A549 (cell line): ENCODE measurements around the gene MBOAT2. TPM values are rescaled to one million over a fixed set of nuclear protein-coding genes. Genes with fewer than 3 reads are reported as not detected.

Experiments
- ATAC-seq, 2 experiments: fragments of 200-7000 bp in 1 of 2; fragments of >200 bp in 1 of 2; cut with Nextera tagmentation in 1 of 2; cut with Tn5 transposase in 1 of 2; 3 replicates each; pipeline versions ENCODE4 v1.8.0 to v1.9.1; 2018 to 2020; ENCODE audit warnings: mild to moderate bottlenecking in 1 of 2, moderate library complexity in 1 of 2
- CTCF ChIA-PET: fragments of 300-600 bp; sonication (Branson Sonifier 250); formaldehyde crosslinking; extraction: SDS; loops from one replicate; lab custom pipeline; 2021; ENCODE audit warnings: antibody characterized with exemption, inconsistent platforms; lab: Yijun Ruan, JAX
- POLR2A ChIA-PET: fragments of 350-600 bp; formaldehyde crosslinking; extraction: SDS; loops from one replicate; lab custom pipeline; 2021; ENCODE audit warnings: antibody characterized with exemption, inconsistent platforms; lab: Yijun Ruan, JAX
- DNase-seq, 2 experiments: peaks; one replicate each; pipeline versions ENCODE4 v3.0.0 to v3.0.0-alpha.2; 2011 to 2016; ENCODE audit warnings: low read depth in 1 of 2, low spot score in 1 of 2
- FAIRE-seq: peaks from 2 replicates; lab custom pipeline; 2011; peaks lifted over from hg19 to GRCh38; lab: Jason Lieb, UNC
- H3K27ac ChIP-seq, 2 experiments: fragments of >200 bp; sonication (Bioruptor Twin); formaldehyde crosslinking; 3 replicates each; pipeline ENCODE4 v1.5.1; 2016 to 2017
- H3K4me1 ChIP-seq: fragments of >200 bp; sonication (Bioruptor Twin); formaldehyde crosslinking; 3 replicates; pipeline ENCODE4 v1.6.1; 2016
- H3K4me2 ChIP-seq: fragments of >200 bp; sonication (Bioruptor Twin); formaldehyde crosslinking; 3 replicates; pipeline ENCODE4 v1.6.1; 2016
- H3K4me3 ChIP-seq: fragments of >200 bp; sonication (Bioruptor Twin); formaldehyde crosslinking; 3 replicates; pipeline ENCODE4 v1.5.1; 2016
- H3K9me3 ChIP-seq: fragments of >200 bp; sonication (Bioruptor Twin); formaldehyde crosslinking; 3 replicates; pipeline ENCODE4 v1.6.1; 2016
- BCL3 ChIP-seq: fragments of >200 bp; sonication (Bioruptor Twin); formaldehyde crosslinking; IDR thresholded peaks from 3 replicates; pipeline ENCODE4 v1.6.1; 2016
- BHLHE40 ChIP-seq: IDR thresholded peaks from 2 replicates; pipeline ENCODE4 v1.6.1; 2012; ENCODE audit warnings: low read depth, low read length, inconsistent platforms
- CEBPB ChIP-seq, 2 experiments: fragments of >200 bp in 1 of 2; sonication (Bioruptor Twin) in 1 of 2; formaldehyde crosslinking in 1 of 2; IDR thresholded peaks; 2 replicates each; pipeline ENCODE4 v1.6.1; 2012 to 2016
- CHD2 ChIP-seq: fragments of 150-350 bp; IDR thresholded peaks from 2 replicates; pipeline ENCODE4 v1.6.1; 2014; ENCODE audit warnings: low read length; ENCODE audit not compliant: partially characterized antibody
- CTCF ChIP-seq: fragments of >200 bp; sonication (Bioruptor Twin); formaldehyde crosslinking; IDR thresholded peaks from 3 replicates; pipeline ENCODE4 v1.5.1; 2016
- E2F6 ChIP-seq: IDR thresholded peaks from 2 replicates; pipeline ENCODE4 v1.6.1; 2012; ENCODE audit warnings: low read depth, borderline replicate concordance
- EHMT2 ChIP-seq: fragments of 200-600 bp; sonication (generic); IDR thresholded peaks from 2 replicates; pipeline ENCODE4 v1.6.1; 2016; ENCODE audit warnings: antibody characterized with exemption, low read depth, mild to moderate bottlenecking, moderate library complexity
- EP300 ChIP-seq, 2 experiments: fragments of >200 bp; sonication (Bioruptor Twin); formaldehyde crosslinking; IDR thresholded peaks; 2 replicates in 1 of 2; 3 replicates in 1 of 2; pipeline ENCODE4 v1.6.1; 2016 to 2017
- ESRRA ChIP-seq: fragments of 150-350 bp; IDR thresholded peaks from 2 replicates; pipeline ENCODE4 v1.6.1; 2014; ENCODE audit warnings: mild to moderate bottlenecking, low read length, borderline replicate concordance
- FOSB ChIP-seq: fragments of 250-450 bp; sonication (Bioruptor Pico); IDR thresholded peaks from 2 replicates; pipeline ENCODE4 v1.5.0; 2020; ENCODE audit warnings: mild to moderate bottlenecking, moderate library complexity
- FOSL2 ChIP-seq, 2 experiments: fragments of 450-650 bp in 1 of 2; fragments of >200 bp in 1 of 2; sonication (Bioruptor Twin) in 1 of 2; formaldehyde crosslinking; IDR thresholded peaks; 2 replicates each; pipeline versions ENCODE4 v1.5.0 to v1.6.1; 2016 to 2020; ENCODE audit warnings: mild to moderate bottlenecking in 1 of 2, moderate library complexity in 1 of 2
- HDAC2 ChIP-seq: fragments of 200-600 bp; sonication (generic); IDR thresholded peaks from 2 replicates; pipeline ENCODE4 v1.6.1; 2016
- HEYL ChIP-seq: fragments of 250-450 bp; sonication (Bioruptor Pico); IDR thresholded peaks from 2 replicates; pipeline ENCODE4 v1.8.0; 2021; ENCODE audit warnings: mild to moderate bottlenecking, moderate library complexity
- HMGXB4 ChIP-seq: fragments of 250-450 bp; sonication (Bioruptor Pico); IDR thresholded peaks from 2 replicates; pipeline ENCODE4 v1.5.0; 2021; ENCODE audit warnings: mild to moderate bottlenecking, moderate library complexity, borderline replicate concordance
- HOXA7 ChIP-seq: fragments of 250-450 bp; sonication (Bioruptor Pico); IDR thresholded peaks from 2 replicates; pipeline ENCODE4 v1.5.0; 2020; ENCODE audit warnings: mild to moderate bottlenecking, moderate library complexity
- HOXB13 ChIP-seq: fragments of 250-450 bp; sonication (Bioruptor Pico); IDR thresholded peaks from 2 replicates; pipeline ENCODE4 v1.5.0; 2020; ENCODE audit warnings: low read depth, mild to moderate bottlenecking, moderate library complexity
- HOXB5 ChIP-seq: fragments of 250-450 bp; sonication (Bioruptor Pico); IDR thresholded peaks from 2 replicates; pipeline ENCODE4 v1.5.0; 2020; ENCODE audit warnings: mild to moderate bottlenecking, moderate library complexity
- JUN ChIP-seq, 2 experiments: fragments of >200 bp; sonication (Bioruptor Twin); formaldehyde crosslinking; IDR thresholded peaks; 2 replicates in 1 of 2; 3 replicates in 1 of 2; pipeline ENCODE4 v1.6.1; 2016 to 2017
- KDM5A ChIP-seq: fragments of 200-600 bp; sonication (generic); IDR thresholded peaks from 2 replicates; pipeline ENCODE4 v1.6.1; 2016; ENCODE audit warnings: antibody characterized with exemption, mild to moderate bottlenecking
- MAFK ChIP-seq: fragments of 450-650 bp; IDR thresholded peaks from 2 replicates; pipeline ENCODE4 v1.6.1; 2014; ENCODE audit not compliant: partially characterized antibody
- MAZ ChIP-seq: fragments of 150-350 bp; IDR thresholded peaks from 2 replicates; pipeline ENCODE4 v1.6.1; 2014; ENCODE audit warnings: antibody characterized with exemption, low read depth, low read length, borderline replicate concordance
- NR3C1 ChIP-seq: fragments of >200 bp; sonication (Bioruptor Twin); formaldehyde crosslinking; IDR thresholded peaks from 3 replicates; pipeline ENCODE4 v1.6.1; 2017
- PHF8 ChIP-seq: fragments of 200-600 bp; sonication (generic); IDR thresholded peaks from 2 replicates; pipeline ENCODE4 v1.6.1; 2016; ENCODE audit warnings: low read depth, mild to moderate bottlenecking, antibody characterized with exemption, moderate library complexity, borderline replicate concordance
- POLR2AphosphoS2 ChIP-seq: conservative IDR thresholded peaks from 2 replicates; pipeline ENCODE4 v1.6.1; 2012; ENCODE audit warnings: low read length, improper control_type of control experiment, inconsistent platforms
- RAD21 ChIP-seq, 2 experiments: fragments of >200 bp in 1 of 2; sonication (Bioruptor Twin) in 1 of 2; formaldehyde crosslinking in 1 of 2; IDR thresholded peaks in 1 of 2; conservative IDR thresholded peaks in 1 of 2; 2 replicates in 1 of 2; 3 replicates in 1 of 2; pipeline ENCODE4 v1.6.1; 2012 to 2018; ENCODE audit warnings: inconsistent platforms in 1 of 2
- RFX5 ChIP-seq: fragments of 450-650 bp; IDR thresholded peaks from 2 replicates; pipeline ENCODE4 v1.7.1; 2014; ENCODE audit warnings: antibody characterized with exemption, mild to moderate bottlenecking, moderate library complexity
- TFCP2L1 ChIP-seq: fragments of 250-450 bp; sonication (Bioruptor Pico); IDR thresholded peaks from 2 replicates; pipeline ENCODE4 v1.5.0; 2021; ENCODE audit warnings: mild to moderate bottlenecking
- USF2 ChIP-seq: fragments of 450-650 bp; IDR thresholded peaks from 2 replicates; pipeline ENCODE4 v1.6.1; 2014; ENCODE audit warnings: antibody characterized with exemption
- ZFP36 ChIP-seq: fragments of 450-650 bp; IDR thresholded peaks from 2 replicates; pipeline ENCODE4 v1.6.1; 2014; ENCODE audit warnings: borderline replicate concordance; ENCODE audit not compliant: partially characterized antibody
- ZNF302 ChIP-seq: fragments of 250-450 bp; sonication (Bioruptor Pico); IDR thresholded peaks from 2 replicates; pipeline ENCODE4 v1.9.0; 2021; ENCODE audit warnings: inconsistent platforms, mild to moderate bottlenecking, moderate library complexity
- WGBS: methylation state at CpG from one replicate; pipeline ENCODE4 v1.1.6; 2017; ENCODE audit errors: missing lambda C conversion rate; 5-methylcytosine and 5-hydroxymethylcytosine counted together
- polyA plus RNA-seq, 4 experiments: library from polyadenylated mRNA; depleted of rRNA in 3 of 4; stranded (reverse); fragments of >200 nt; fragmentation: RNase III in 1 of 4; extraction: RNeasy Plus Mini Kit Qiagen cat#74134 plus additional on column Dnase treatment in 1 of 4; gene quantifications; 2 replicates in 3 of 4; 3 replicates in 1 of 4; pipeline ENCODE4 v1.2.3, GENCODE V29; 2011 to 2017

MBOAT2 gene
- polyA plus RNA-seq, 2 of the 4 experiments (the other 2 are of a cell fraction) = 33.1 to 33.3 TPM

- TF ChIP-seq BCL3 = no peak
- no peak for TF ChIP-seq ZNF302 (CRISPR knock-in tag)
- TF ChIP-seq RFX5 = no peak
- no peak for TF ChIP-seq FOSB
- TF ChIP-seq PHF8 = no peak
- TF ChIP-seq HEYL (CRISPR knock-in tag) = no peak
- no peak for TF ChIP-seq CTCF
These were observed 67.5 kb downstream of the MBOAT2 start (continued) for GRCh38 chr2:8935982-8936381.

GRCh38 chr2:8934338-8934737 lies 69.1 kb downstream of the MBOAT2 start:
- no peak for FAIRE-seq

GRCh38 chr2:8932702-8933101 lies 70.8 kb downstream of the MBOAT2 start:
- ATAC-seq (no peak), DNase-seq (no peak), FAIRE-seq (no peak)
- no peaks in the 10 kb centered on the region for H3K9me3 ChIP-seq
- CTCF ChIA-PET = no interaction called here
- POLR2A ChIA-PET = no interaction called here
- no peak overlapping the region for H3K27ac ChIP-seq
- H3K4me1 ChIP-seq = no peaks in the 10 kb centered on the region
- H3K4me2 ChIP-seq = no peak overlapping the region
- 66% methylated on average over 2 of the region's 2 CpGs for WGBS
- no peak overlapping the region for H3K4me3 ChIP-seq
- TF ChIP-seq HOXA7 (CRISPR knock-in tag) (no peak), ESRRA (no peak), HOXB5 (CRISPR knock-in tag) (no peak), PHF8 (no peak), FOSL2 (IDR thresholded peaks at IDR 0.05) (no peak), FOSL2 (CRISPR knock-in tag; IDR thresholded peaks at IDR 0.05) (no peak), EHMT2 (no peak), RAD21 (conservative IDR thresholded peaks at IDR 0.05 in 1 of 2, IDR thresholded peaks at IDR 0.05 in 1 of 2) (no peak), TFCP2L1 (CRISPR knock-in tag) (no peak), EP300 (IDR thresholded peaks at IDR 0.05) (no peak), JUN (IDR thresholded peaks at IDR 0.05) (no peak), BHLHE40 (no peak), ZFP36 (no peak), POLR2AphosphoS2 (no peak), USF2 (no peak), CHD2 (no peak)

More at GRCh38 chr2:8934338-8934737, 69.1 kb downstream of the MBOAT2 start:
- POLR2A ChIA-PET = no interaction called here
- H3K27ac ChIP-seq = no peak overlapping the region
- no peaks in the 10 kb centered on the region for H3K4me1 ChIP-seq
- no peaks in the 10 kb centered on the region for H3K9me3 ChIP-seq
- CTCF ChIA-PET = no interaction called here
- DNase-seq (no peak), ATAC-seq (no peak)
- H3K4me2 ChIP-seq = no peak overlapping the region
- TF ChIP-seq KDM5A (no peak), HOXB13 (no peak), EP300 (IDR thresholded peaks at IDR 0.05) (no peak), JUN (IDR thresholded peaks at IDR 0.05) (no peak), HDAC2 (no peak), MAFK (no peak), NR3C1 (no peak), CEBPB (IDR thresholded peaks at IDR 0.05) (no peak), PHF8 (no peak), ZFP36 (no peak), E2F6 (no peak), POLR2AphosphoS2 (no peak), FOSB (no peak), HEYL (CRISPR knock-in tag) (no peak), HMGXB4 (CRISPR knock-in tag) (no peak), EHMT2 (no peak), MAZ (no peak)
- TF ChIP-seq, all 56 proteins: peak for 0
- no peak overlapping the region for H3K4me3 ChIP-seq
